Measurements from ENCODE around the gene PDP2.
"Not testable (repeated sequence)": the region's sequence is repeated elsewhere in the genome, so short reads cannot be mapped to it uniquely, and the experiment has no call there.

The PDP2 gene

GRCh38 chr16:66851166-66851964 is 28.9 kb upstream of the PDP2 start:
- DNase-seq = no peak

- no peak for DNase-seq
Observed at GRCh38 chr16:66853261-66854139, 26.8 kb upstream of the PDP2 start.

GRCh38 chr16:66856184-66856730 is 24.1 kb upstream of the PDP2 start:
- no peak for DNase-seq

DNA sequence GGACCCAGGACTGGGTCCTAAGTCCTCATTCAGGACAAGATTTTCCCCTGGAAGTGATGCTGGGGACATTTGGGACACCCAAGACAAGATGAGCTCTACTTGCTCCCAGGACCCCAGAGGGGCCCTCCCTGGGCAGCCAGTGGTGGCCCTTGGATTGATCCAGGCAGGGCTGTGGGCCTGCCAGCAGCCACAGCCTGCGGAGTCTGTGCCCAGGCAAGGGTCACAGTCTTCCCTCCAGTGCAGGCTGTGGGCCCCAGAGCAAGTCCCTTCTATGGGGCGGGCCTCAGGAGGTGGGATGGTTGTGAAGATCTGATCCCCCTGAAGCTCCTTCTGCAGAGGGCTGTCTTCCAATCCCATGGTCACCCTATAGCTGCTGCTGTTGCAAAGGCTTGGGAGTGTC is 23.5 kb upstream of the PDP2 start:
- DNase-seq = no peak

GRCh38 chr16:66857437-66857836 is 22.9 kb upstream of the PDP2 start:
- no peak for DNase-seq

- DNase-seq = peak in 3 of 58 donors; percentile 12 to 29 (median 13)
Observed at GRCh38 chr16:66858740-66859396, 21.4 kb upstream of the PDP2 start.

- DNase-seq = no peak
Observed at GRCh38 chr16:66859397-66860068, 20.8 kb upstream of the PDP2 start.

DNA sequence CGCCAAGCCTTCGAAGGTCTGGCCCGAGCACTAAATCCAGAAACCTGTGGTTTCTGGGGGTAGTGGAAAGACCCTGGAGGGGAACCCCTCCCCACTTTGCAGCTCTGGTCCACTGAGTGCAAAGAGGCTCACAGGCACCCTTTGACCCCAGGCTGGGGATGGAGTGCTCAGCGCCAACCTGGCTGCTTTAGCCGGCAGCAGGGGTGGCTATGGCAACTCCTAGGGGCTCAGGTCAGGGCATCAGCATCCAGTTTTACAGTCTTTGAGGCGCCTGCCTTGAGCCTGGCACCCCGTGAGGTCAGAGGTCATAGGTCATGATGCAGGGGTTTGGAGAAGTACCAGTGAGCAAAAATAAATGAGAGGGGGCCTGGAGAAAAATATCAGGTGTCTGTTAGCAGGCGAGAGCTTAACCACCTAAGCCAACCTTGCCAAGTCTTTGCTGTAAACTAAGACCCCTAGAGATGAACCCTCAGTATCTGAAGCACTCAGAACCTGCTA is 18.2 kb upstream of the PDP2 start:
- DNase-seq = no peak

DNA sequence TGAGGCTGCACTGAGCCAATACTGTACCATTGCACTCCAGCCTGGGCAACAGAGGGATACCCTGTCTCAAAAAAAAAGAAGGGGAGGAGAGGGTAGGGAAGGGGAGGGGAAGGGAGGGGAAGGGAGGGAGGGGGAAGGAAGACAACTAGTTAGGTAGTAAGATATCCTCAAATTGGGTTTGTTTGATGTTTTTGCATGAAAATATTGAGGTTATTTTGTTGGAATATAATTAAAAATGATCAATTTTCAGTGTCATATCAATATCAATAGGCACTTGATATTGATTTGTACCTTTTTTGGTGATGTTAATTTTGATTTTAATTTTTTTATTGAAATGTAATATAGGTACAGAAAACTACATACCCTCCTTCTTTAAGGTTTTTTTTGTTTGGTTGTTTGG is 16.6 kb upstream of the PDP2 start:
- DNase-seq = no peak

DNA sequence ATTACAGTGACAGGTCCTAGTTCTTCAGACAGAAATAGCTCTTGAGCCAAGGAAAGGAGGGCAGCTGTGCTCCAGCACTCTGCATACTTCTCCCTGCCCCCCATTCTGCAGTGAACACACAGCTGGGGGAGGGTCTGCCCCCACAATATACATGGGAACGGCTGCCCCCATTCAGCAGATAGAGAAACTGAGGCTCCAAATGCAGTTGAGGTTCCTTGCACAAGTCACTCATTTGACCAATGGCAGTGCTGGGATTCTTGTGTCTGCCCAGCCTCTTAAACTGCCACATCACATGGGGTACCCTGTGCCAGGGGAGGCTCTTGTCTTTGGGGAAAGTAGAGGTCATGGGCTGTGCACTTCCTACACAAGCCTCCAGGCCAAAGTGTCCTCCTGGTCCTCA is 10.9 kb upstream of the PDP2 start:
- DNase-seq = no peak

DNA sequence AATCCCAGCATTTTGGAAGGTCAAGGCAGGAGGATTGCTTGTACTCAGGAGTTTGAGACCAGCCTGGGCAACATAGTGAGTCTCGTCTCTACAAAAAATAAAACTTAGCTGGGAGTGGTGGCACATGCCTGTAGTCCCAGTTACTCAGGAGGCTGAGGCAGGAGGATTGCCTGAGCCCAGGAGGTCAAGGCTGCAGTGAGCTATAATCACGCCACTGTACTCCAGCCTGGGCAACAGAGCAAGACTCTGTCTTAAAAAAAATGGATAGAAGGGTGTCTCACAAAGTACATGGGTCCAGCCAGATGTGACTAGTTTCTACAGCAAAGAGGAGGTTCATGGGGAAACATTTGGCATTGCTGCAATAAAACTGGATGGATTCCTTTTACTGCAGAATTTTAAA is 9.0 kb upstream of the PDP2 start:
- not testable (repeated sequence) for DNase-seq

DNA sequence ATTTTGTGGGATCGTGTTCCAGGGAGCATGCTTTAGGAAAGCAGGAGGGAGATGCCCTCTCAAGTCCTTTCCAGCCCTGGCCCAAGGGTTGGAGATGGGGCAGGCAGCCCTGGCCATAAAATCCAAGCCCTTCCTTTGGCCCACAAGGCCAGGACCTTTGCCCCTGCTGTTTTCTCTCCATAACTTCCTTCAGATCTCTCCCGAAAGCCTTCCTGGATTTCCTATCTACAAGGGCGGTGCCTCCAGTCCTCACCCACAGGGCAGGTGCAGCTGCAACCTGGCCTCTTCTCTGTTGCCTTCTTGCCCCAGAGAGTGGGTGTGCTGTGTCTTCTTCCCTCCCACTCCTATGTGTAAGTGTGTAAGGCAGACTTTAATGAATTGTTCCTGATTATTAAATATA is 8.5 kb upstream of the PDP2 start:
- DNase-seq = no peak

DNA sequence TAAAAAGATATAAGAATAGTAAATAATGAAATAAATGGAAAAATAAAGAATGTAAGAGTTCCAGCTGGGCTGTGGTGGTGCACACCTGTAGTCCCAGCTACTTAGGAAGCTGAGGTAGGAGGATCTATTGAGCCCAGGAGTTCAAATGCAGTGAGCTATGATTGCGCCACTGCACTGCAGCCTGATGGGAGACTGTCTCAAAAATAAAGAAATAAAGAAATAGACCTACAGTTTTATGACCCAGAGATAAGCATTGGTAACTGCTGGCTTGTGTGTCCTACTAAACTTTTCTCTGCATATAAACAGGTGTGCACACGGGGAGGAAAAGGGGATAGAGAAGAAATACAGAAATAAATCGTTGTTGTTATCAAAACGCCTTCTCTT is 7.8 kb upstream of the PDP2 start:
- DNase-seq = no peak

DNA sequence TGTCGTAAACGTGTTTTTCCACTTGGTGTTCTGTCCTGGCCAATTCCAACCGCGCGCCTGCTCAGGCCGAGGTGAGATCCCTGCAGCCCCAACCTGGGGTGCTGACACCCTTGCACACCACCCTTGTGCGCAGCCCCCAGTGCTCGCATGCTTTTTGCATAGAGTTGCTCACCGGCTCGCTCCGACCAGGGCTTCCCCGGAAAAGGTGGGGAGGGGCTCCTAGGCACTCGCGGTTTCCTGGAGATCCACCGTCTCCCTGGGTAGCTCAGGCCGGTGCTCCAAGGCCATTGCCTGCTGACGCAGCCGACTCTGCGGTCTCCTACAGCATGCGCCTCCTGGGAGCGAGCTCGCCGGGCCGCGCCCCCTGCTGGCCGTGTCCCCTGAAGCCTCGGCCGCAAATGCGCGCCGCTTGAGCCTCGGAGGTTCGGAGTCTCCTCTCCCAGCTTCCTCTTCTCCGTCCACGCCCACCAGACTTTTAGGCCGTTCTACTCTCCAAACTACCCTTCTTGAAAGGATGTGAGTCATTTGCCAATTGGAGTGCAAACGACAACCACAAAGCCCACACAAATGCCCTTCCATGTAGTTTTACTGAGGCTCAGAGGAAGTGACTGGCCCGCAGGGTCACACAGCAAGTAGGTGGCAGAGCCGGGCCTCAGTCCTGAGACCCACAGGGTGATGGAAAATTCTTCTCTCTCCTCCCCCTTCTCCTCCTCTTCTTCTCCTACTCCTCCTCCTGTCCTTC is 7.2 kb upstream of the PDP2 start:
- DNase-seq = peak in 57 of 58 donors; percentile 30 to 91 (median 74)

DNA sequence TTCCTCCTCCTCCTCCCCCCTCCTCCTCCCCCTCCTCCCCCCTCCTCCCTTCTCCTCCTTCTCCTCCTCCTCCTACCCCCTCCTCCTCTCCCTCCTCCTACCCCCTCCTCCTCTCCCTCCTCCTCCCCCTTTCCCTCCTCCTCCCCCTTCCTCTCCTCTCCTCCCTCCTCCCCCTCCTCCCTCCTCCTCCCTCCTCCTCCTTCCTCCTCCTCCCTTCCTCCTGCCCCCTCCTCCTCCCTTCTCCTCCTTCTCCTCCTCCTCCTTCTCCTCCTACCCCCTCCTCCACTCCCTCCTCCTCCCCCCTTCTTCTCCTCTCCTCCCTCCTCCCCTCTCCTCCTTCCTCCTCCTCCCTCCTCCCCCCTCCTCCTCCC is 6.6 kb upstream of the PDP2 start:
- DNase-seq = no peak

DNA sequence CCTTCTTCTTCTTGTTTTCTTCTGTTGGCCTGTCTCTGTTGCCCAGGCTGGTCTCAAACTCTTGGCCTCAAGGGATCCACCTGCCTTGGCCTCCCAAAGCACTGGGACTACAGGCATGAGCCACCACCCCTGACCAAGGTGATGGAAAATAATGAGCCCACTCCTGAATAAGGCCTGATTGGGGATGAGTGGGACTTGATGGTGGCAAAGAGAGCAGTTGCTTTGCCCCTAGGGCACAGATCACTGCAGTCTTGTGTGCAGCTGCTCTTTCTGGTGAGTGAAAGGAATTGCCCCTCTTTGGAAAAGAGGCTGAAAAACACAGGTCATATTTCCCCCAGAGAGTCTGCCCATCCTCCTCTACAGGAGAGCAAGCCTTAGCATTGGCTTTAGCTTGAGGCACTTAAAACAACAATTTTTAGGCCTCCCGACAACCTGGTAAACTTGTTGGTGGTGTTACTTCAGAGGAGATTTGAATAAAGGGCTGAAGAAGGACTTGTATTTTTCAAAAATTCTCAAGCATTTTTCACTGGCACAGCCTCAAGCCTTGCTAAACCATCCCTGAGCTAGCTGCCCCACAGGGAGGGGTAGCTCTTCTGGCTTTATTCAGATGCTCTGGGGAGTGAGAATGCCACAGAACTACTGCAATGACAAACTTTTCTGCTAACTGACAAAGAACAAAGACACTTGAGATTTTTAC is 6.1 kb upstream of the PDP2 start:
- no peak for DNase-seq

DNA sequence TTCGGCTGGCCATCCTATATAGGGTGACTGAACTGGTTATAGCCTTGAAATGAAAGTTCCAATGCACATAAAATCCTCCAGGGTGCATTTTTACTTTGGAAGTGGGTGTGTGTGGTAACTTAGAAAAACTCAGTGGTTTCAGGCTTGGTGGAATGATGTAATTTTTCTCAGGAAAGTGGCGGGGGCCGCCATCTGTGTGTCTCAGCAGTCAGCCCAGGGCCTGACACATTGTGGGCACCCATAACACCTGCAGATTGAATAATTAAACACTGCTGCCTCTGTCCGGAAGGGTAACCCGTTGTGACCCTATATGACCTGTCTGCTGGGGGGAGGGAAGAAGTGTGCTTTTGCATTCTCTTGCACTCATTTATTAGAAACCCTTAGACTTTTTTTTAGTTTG is 2.2 kb upstream of the PDP2 start:
- DNase-seq = peak in 6 of 58 donors; percentile 7 to 27 (median 14)

DNA sequence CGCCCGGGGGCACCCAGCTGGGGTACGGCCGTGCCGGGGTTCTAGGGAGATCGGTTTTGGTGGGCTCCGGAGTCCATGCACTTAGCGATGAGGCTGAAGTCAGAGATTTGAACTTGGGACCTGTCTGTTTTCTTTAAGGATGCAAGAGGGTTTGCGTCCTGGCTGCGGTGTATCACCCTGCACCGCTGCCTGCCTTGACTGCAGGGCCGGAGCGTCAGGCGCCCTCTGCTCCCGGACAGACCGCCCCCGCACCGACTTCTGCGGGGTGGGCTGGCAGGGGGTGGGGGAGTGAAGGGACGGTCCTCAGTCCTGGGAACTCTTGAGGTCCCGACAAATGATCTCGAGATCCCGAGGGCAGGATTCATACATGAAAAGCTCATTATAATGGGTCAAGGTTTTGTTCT is 701 bp downstream of the PDP2 start:
- DNase-seq = no peak

GRCh38 chr16:66881560-66881959 is 1.2 kb downstream of the PDP2 start:
- DNase-seq = no peak
